BLaER1 treated with 17β-estradiol and CSF1 and Interleukin-3, amounts not matched to agents 10 nM and 100 nM (cell line): ENCODE results near the gene RND2.
"Not testable (repeated sequence)": the region's sequence is repeated elsewhere in the genome, so short reads cannot be mapped to it uniquely, and the experiment has no call there.

Experiments used
- H3K27ac ChIP-seq, 11 experiments: shearing (Covaris generic); formaldehyde crosslinking; 2 replicates each; pipeline ENCODE4 v1.8.1; 2022
- H3K27me3 ChIP-seq, 11 experiments: shearing (Covaris generic); formaldehyde crosslinking; 2 replicates each; pipeline ENCODE4 v1.8.1; 2022
- H3K36me3 ChIP-seq, 11 experiments: shearing (Covaris generic); formaldehyde crosslinking; 2 replicates each; pipeline ENCODE4 v1.8.1; 2022
- H3K4me1 ChIP-seq, 10 experiments: shearing (Covaris generic); formaldehyde crosslinking; 2 replicates each; pipeline ENCODE4 v1.8.1; 2022
- H3K4me2 ChIP-seq, 11 experiments: shearing (Covaris generic); formaldehyde crosslinking; 2 replicates each; pipeline ENCODE4 v1.8.1; 2022
- H3K4me3 ChIP-seq, 10 experiments: shearing (Covaris generic); formaldehyde crosslinking; 2 replicates each; pipeline ENCODE4 v1.8.1; 2022
- H3K9ac ChIP-seq, 11 experiments: shearing (Covaris generic); formaldehyde crosslinking; 2 replicates each; pipeline ENCODE4 v1.8.1; 2022
- H3K9me3 ChIP-seq, 11 experiments: shearing (Covaris generic); formaldehyde crosslinking; replicated peaks in 1 of 11; 2 replicates each; pipeline ENCODE4 v1.8.1; 2022
- H4K20me1 ChIP-seq, 11 experiments: shearing (Covaris generic); formaldehyde crosslinking; 2 replicates each; pipeline ENCODE4 v1.8.1; 2022
- Cebpa-rat ChIP-seq, 11 experiments: shearing (Covaris generic); IDR thresholded peaks; 2 replicates each; pipeline ENCODE4 v1.8.1; 2022

RND2 gene

GRCh38 chr17:43024407-43025289 lies at the start of gene RND2:
TSS of gene RND2 (plus strand) at chr17:43025231. CDS start at chr17:43025348, 117 bp downstream.
- Histone ChIP-seq H3K4me2 (peak within 1 kb of the TSS; percentile 85 to 99 (median 98)), H3K27me3 (peaks cover 0 to 20% (median 5%) of the 10 kb centered on the region in 11 experiments; a peak in 9 of 22 replicates), H3K4me3 (peak within 1 kb of the TSS; percentile 60 to 77 (median 65)), H3K9me3 (no peaks in the 10 kb centered on the region), H3K27ac (peak within 1 kb of the TSS; percentile 37 to 72 (median 67); a peak in 20 of 22 replicates), H3K4me1 (peaks cover 25 to 61% (median 47%) of the 10 kb centered on the region in 10 experiments), H3K9ac (peak within 1 kb of the TSS; percentile 64 to 79 (median 77)), H4K20me1 (peaks cover 0 to 9% (median 0%) of the 10 kb centered on the region in 11 experiments; a peak in 6 of 22 replicates), H3K36me3 (peaks cover 0 to 8% (median 0%) of the 10 kb centered on the region in 11 experiments; a peak in 3 of 22 replicates)
- TF ChIP-seq Cebpa-rat (IDR thresholded peaks at IDR 0.05): no peak

- H3K9ac ChIP-seq: peak overlapping the region in 8 of 11 experiments; percentile 9 to 58 (median 34); a peak in 6 of 22 replicates
- peak overlapping the region in 7 of 11 experiments; percentile 1 to 50 (median 28); a peak in 7 of 22 replicates for H3K27ac ChIP-seq
- H3K4me3 ChIP-seq: no peak overlapping the region
- no peaks in the 10 kb centered on the region for H3K36me3 ChIP-seq
- peaks cover 19 to 40% (median 33%) of the 10 kb centered on the region in 10 experiments for H3K4me1 ChIP-seq
- no peaks in the 10 kb centered on the region for H3K27me3 ChIP-seq
- TF ChIP-seq Cebpa-rat (IDR thresholded peaks at IDR 0.05): no peak
- H3K4me2 ChIP-seq: peak overlapping the region; percentile 59 to 83 (median 66)
- H3K9me3 ChIP-seq: no peaks in the 10 kb centered on the region
- no peaks in the 10 kb centered on the region for H4K20me1 ChIP-seq
These were observed 49.8 kb upstream of the RND2 start for GRCh38 chr17:42975265-42975664.

- Histone ChIP-seq H3K4me2 (peak overlapping the region; percentile 59 to 83 (median 66)), H3K27ac (peak overlapping the region in 7 of 11 experiments; percentile 1 to 50 (median 28); a peak in 9 of 22 replicates), H3K9ac (peak overlapping the region in 8 of 11 experiments; percentile 9 to 58 (median 34); a peak in 7 of 22 replicates), H3K4me1 (peaks cover 19 to 40% (median 33%) of the 10 kb centered on the region in 10 experiments)
- H3K9me3 ChIP-seq, H4K20me1 ChIP-seq, H3K27me3 ChIP-seq, H3K36me3 ChIP-seq, H3K4me3 ChIP-seq: not testable (repeated sequence)
These were observed 49.3 kb upstream of the RND2 start for GRCh38 chr17:42975701-42976100.

- Histone ChIP-seq H3K27ac (peak within 1 kb of the TSS; percentile 55 to 88 (median 80)), H3K4me3 (peak within 1 kb of the TSS; percentile 89 to 100 (median 97)), H3K4me1 (peaks cover 54 to 71% (median 66%) of the 10 kb centered on the region in 10 experiments), H3K4me2 (peak within 1 kb of the TSS; percentile 89 to 99 (median 95)), H3K9me3 (no peaks in the 10 kb centered on the region), H3K27me3 (no peaks in the 10 kb centered on the region), H4K20me1 (peaks cover 0 to 20% (median 5%) of the 10 kb centered on the region in 11 experiments; a peak in 8 of 22 replicates), H3K9ac (peak within 1 kb of the TSS; percentile 80 to 93 (median 84)), H3K36me3 (peaks cover 0 to 10% (median 0%) of the 10 kb centered on the region in 11 experiments; a peak in 3 of 22 replicates)
- no peak for TF ChIP-seq Cebpa-rat (IDR thresholded peaks at IDR 0.05)
These were observed 45.3 kb upstream of the RND2 start, which contains the start of gene PTGES3L for GRCh38 chr17:42979511-42980273. TSS of gene PTGES3L (minus strand) at chr17:42980080. CDS start at chr17:42980053, 27 bp downstream.

GRCh38 chr17:42980274-42980765 lies 44.7 kb upstream of the RND2 start, which contains the start of gene RUNDC1:
TSS of gene RUNDC1 (plus strand) at chr17:42980565. CDS start at chr17:42980577, 12 bp downstream.
- Histone ChIP-seq H4K20me1 (peaks cover 0 to 20% (median 5%) of the 10 kb centered on the region in 11 experiments; a peak in 8 of 22 replicates), H3K4me3 (peak within 1 kb of the TSS; percentile 89 to 100 (median 97)), H3K9me3 (no peaks in the 10 kb centered on the region), H3K27ac (peak within 1 kb of the TSS; percentile 55 to 88 (median 80)), H3K27me3 (no peaks in the 10 kb centered on the region), H3K4me2 (peak within 1 kb of the TSS; percentile 89 to 99 (median 95)), H3K4me1 (peaks cover 55 to 71% (median 65%) of the 10 kb centered on the region in 10 experiments), H3K9ac (peak within 1 kb of the TSS; percentile 80 to 93 (median 84)), H3K36me3 (peaks cover 0 to 10% (median 0%) of the 10 kb centered on the region in 11 experiments; a peak in 3 of 22 replicates)
- TF ChIP-seq Cebpa-rat (IDR thresholded peaks at IDR 0.05): no peak

- Histone ChIP-seq H3K4me2 (peak overlapping the region; percentile 89 to 99 (median 95)), H3K27me3 (no peaks in the 10 kb centered on the region), H3K36me3 (peaks cover 0 to 11% (median 4%) of the 10 kb centered on the region in 11 experiments; a peak in 11 of 22 replicates), H3K27ac (peak overlapping the region; percentile 55 to 88 (median 80)), H3K4me1 (peaks cover 54 to 71% (median 65%) of the 10 kb centered on the region in 10 experiments), H3K9ac (peak overlapping the region; percentile 80 to 93 (median 84)), H3K9me3 (no peaks in the 10 kb centered on the region), H3K4me3 (peak overlapping the region; percentile 89 to 100 (median 97)), H4K20me1 (peaks cover 0 to 20% (median 5%) of the 10 kb centered on the region in 11 experiments; a peak in 8 of 22 replicates)
- no peak for TF ChIP-seq Cebpa-rat (IDR thresholded peaks at IDR 0.05)
These were observed 44.1 kb upstream of the RND2 start for GRCh38 chr17:42980766-42981397.

- TF ChIP-seq Cebpa-rat (IDR thresholded peaks at IDR 0.05): no peak
- Histone ChIP-seq H3K4me2 (peak overlapping the region; percentile 89 to 99 (median 95)), H3K36me3 (peaks cover 5 to 25% (median 17%) of the 10 kb centered on the region in 11 experiments), H3K27ac (no peak overlapping the region), H3K4me3 (peak overlapping the region; percentile 89 to 100 (median 97); a peak in 15 of 20 replicates), H3K9ac (peak overlapping the region in 9 of 11 experiments; percentile 80 to 93 (median 84); a peak in 10 of 22 replicates), H3K4me1 (peaks cover 63 to 72% (median 66%) of the 10 kb centered on the region in 10 experiments), H3K9me3 (no peaks in the 10 kb centered on the region), H3K27me3 (no peaks in the 10 kb centered on the region), H4K20me1 (peaks cover 0 to 20% (median 5%) of the 10 kb centered on the region in 11 experiments; a peak in 8 of 22 replicates)
These were observed 42.8 kb upstream of the RND2 start for GRCh38 chr17:42982266-42982665.
